ENCODE measurements around the gene RFC5. TPM values are rescaled to one million over a fixed set of nuclear protein-coding genes. Genes with fewer than 3 reads are reported as not detected.

The RFC5 gene
- total and polyA plus RNA-seq, 10 donors = 6.6 to 18.4 (median 11.4) TPM

DNA sequence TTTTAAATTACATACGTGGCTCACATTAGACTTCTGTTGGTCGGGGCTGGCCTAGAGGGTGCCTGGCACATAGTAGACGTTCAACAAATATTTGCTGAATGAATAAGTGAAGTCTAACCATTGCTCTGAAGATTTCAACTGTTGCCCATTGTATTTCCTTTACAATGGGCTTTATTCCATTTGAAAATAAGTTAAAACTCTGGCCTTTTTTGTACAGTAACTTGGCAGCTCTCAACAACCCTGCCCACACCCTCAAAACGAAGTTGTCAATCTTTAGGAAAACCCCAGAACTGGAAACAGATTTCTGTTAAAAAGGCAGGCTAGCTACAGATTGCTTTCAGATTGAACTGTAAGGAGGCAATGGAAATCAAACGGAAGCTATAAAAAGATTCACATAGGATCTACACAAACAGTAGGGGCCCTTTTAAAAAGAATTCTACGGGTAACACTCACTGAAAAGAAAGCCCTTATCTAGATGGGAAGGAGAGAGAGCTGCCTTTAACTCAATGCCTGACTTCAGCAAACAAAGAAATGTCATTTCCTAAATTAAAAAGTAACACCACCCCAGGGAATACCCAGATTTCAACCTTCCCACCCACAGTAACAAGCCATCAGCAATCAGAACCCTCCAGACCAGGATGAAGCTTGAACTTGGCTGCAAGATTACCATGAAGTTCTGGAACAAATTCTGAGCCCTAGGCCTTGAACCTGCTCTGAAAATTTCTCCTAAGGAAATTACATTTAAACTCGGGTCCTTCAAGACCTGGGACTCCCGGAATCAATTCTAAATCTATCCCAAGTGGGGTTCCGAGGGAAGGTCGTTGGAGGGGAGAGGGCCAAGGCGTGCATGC, 43.1 kb downstream of the RFC5 start:
- intact Hi-C loops (cut with DNase I; ENCODE audit: low total_unique reads) = no loop called here
- Histone ChIP-seq H3K9me3 (no peaks in the 10 kb centered on the region), H3K4me1 (peaks cover 14 to 90% (median 59%) of the 10 kb centered on the region in 6 donors), H3K27me3 (replicated peaks in 1 of 7) (no peaks in the 10 kb centered on the region), H3K36me3 (no peaks in the 10 kb centered on the region), H3K4me3 (peak overlapping the region; percentile 34 to 85 (median 64)), H3K27ac (peak overlapping the region; percentile 61 to 97 (median 93))
- WGBS, 5 donors = 31 to 50% (median 46%) methylated on average over 11 of the region's 11 CpGs
- DNase-seq = no peak
- TF ChIP-seq POLR2AphosphoS5 (IDR thresholded peaks at IDR 0.05) (peak in 1 of 3 donors; percentile 21), POLR2A (IDR thresholded peaks at IDR 0.05) (no peak)

- H3K4me1 ChIP-seq = peaks cover 19 to 90% (median 61%) of the 10 kb centered on the region in 6 donors
- H3K27ac ChIP-seq = peak overlapping the region; percentile 61 to 97 (median 93)
- 2 to 11% (median 3%) methylated on average over 7 to 46 of the region's 46 CpGs for WGBS, 5 donors
- no peaks in the 10 kb centered on the region for H3K36me3 ChIP-seq
- peak; percentile 92 for DNase-seq
- no peaks in the 10 kb centered on the region for H3K9me3 ChIP-seq
- TF ChIP-seq POLR2AphosphoS5 (IDR thresholded peaks at IDR 0.05) = peak in 1 of 3 donors; percentile 58
- TF ChIP-seq POLR2A (IDR thresholded peaks at IDR 0.05) = no peak
- TF ChIP-seq CTCF (IDR thresholded peaks at IDR 0.05 in 8 of 11, conservative IDR thresholded peaks at IDR 0.05 in 3 of 11) = no peak
- intact Hi-C loops (cut with DNase I; ENCODE audit: low total_unique reads) = no loop called here
- peak overlapping the region; percentile 34 to 85 (median 64) for H3K4me3 ChIP-seq
- no peaks in the 10 kb centered on the region for H3K27me3 ChIP-seq (replicated peaks in 1 of 7)
These were observed 44.0 kb downstream of the RFC5 start for GRCh38 chr12:118060301-118061010.

GRCh38 chr12:118061011-118061872, 44.7 kb downstream of the RFC5 start, which contains the start of gene WSB2:
TSS of gene WSB2 (minus strand) at chr12:118061179. CDS start at chr12:118061048, 131 bp downstream.
- peak in 2 of 3 donors; percentile 51 to 63 for TF ChIP-seq POLR2AphosphoS5 (IDR thresholded peaks at IDR 0.05)
- no peak for TF ChIP-seq POLR2A (IDR thresholded peaks at IDR 0.05)
- peak; percentile 93 for DNase-seq
- H3K36me3 ChIP-seq = no peaks in the 10 kb centered on the region
- H3K9me3 ChIP-seq = no peaks in the 10 kb centered on the region
- peak within 1 kb of the TSS; percentile 75 to 97 (median 93) for H3K27ac ChIP-seq
- peak within 1 kb of the TSS; percentile 41 to 85 (median 64) for H3K4me3 ChIP-seq
- intact Hi-C loops (cut with DNase I; ENCODE audit: low total_unique reads) = no loop called here
- H3K27me3 ChIP-seq (replicated peaks in 1 of 7) = no peaks in the 10 kb centered on the region
- peaks cover 19 to 90% (median 59%) of the 10 kb centered on the region in 6 donors for H3K4me1 ChIP-seq
- 1% methylated on average over 46 to 75 of the region's 76 CpGs for WGBS, 5 donors

- Histone ChIP-seq H3K36me3 (no peaks in the 10 kb centered on the region), H3K27me3 (replicated peaks in 1 of 7) (no peaks in the 10 kb centered on the region), H3K9me3 (no peaks in the 10 kb centered on the region), H3K27ac (peak overlapping the region in 7 of 8 donors; percentile 87 to 97 (median 93)), H3K4me1 (peaks cover 19 to 81% (median 55%) of the 10 kb centered on the region in 6 donors), H3K4me3 (peak overlapping the region; percentile 41 to 85 (median 64))
- no peak for TF ChIP-seq POLR2AphosphoS5 (IDR thresholded peaks at IDR 0.05)
- no peak for TF ChIP-seq POLR2A (IDR thresholded peaks at IDR 0.05)
- no peak for TF ChIP-seq CTCF (IDR thresholded peaks at IDR 0.05 in 8 of 11, conservative IDR thresholded peaks at IDR 0.05 in 3 of 11)
- WGBS, 5 donors = 1 to 3% (median 2%) methylated on average over 44 of the region's 44 CpGs
- intact Hi-C loops (cut with DNase I; ENCODE audit: low total_unique reads) = no loop called here
- DNase-seq = peak; percentile 73
These were observed 45.7 kb downstream of the RFC5 start for GRCh38 chr12:118061873-118062843.

Measured in spleen (tissue), 11 donors.